IMR-90 (cell line): Measurements from ENCODE around the gene TCF7L2. TPM values are rescaled to one million over a fixed set of nuclear protein-coding genes. Genes with fewer than 3 reads are reported as not detected.

Experiments used
- ATAC-seq: fragments of 200-7000 bp; cut with Tn5 transposase; 2 replicates; pipeline ENCODE4 v1.9.1; 2020; ENCODE audit warnings: low read depth, mild to moderate bottlenecking, moderate library complexity
- BruUV-seq: library from RNA; stranded (reverse); fragments of 400-500 nt; replicated peaks from 2 replicates; lab custom pipeline; 2021; lab: Mats Ljungman, UMichigan
- CTCF ChIA-PET: fragments of 300-600 bp; formaldehyde crosslinking; extraction: SDS; loops from one replicate; lab custom pipeline; 2021; ENCODE audit warnings: antibody characterized with exemption; lab: Yijun Ruan, JAX
- POLR2A ChIA-PET: fragments of 300-600 bp; sonication (Branson Sonifier 250); formaldehyde crosslinking; loops from one replicate; lab custom pipeline; 2022; ENCODE audit warnings: antibody characterized with exemption; ENCODE audit not compliant: unreplicated experiment; lab: Charles Lee
- DNase-seq: peaks from one replicate; pipeline ENCODE4 v3.0.0; 2013
- H2AFZ ChIP-seq: replicated peaks from 2 replicates; pipeline ENCODE3; 2013; ENCODE audit warnings: low read length, mild to moderate bottlenecking; ENCODE audit not compliant: poor library complexity
- H2AK5ac ChIP-seq: 2 replicates; pipeline ENCODE4 v1.6.1; 2013; ENCODE audit warnings: low read depth, low read length, inconsistent platforms
- H2AK9ac ChIP-seq: replicated peaks from 2 replicates; pipeline ENCODE3; 2013; ENCODE audit warnings: mild to moderate bottlenecking, low read depth, low read length, moderate library complexity; ENCODE audit not compliant: poor library complexity
- H2BK120ac ChIP-seq: 2 replicates; pipeline ENCODE4 v1.6.1; 2013; ENCODE audit warnings: low read depth, low read length, inconsistent platforms
- H2BK15ac ChIP-seq: 3 replicates; pipeline ENCODE4 v1.6.1; 2013; ENCODE audit warnings: low read depth, low read length, inconsistent platforms
- H2BK20ac ChIP-seq: 2 replicates; pipeline ENCODE4 v1.6.1; 2013; ENCODE audit warnings: low read depth, mild to moderate bottlenecking, inconsistent platforms, low read length, moderate library complexity
- H2BK5ac ChIP-seq: 2 replicates; pipeline ENCODE4 v1.6.1; 2013; ENCODE audit warnings: mild to moderate bottlenecking, low read depth, low read length, inconsistent platforms; ENCODE audit not compliant: poor library complexity, severe bottlenecking
- H3K14ac ChIP-seq: replicated peaks from 2 replicates; pipeline ENCODE4 v1.6.1; 2013; ENCODE audit warnings: low read depth, low read length, inconsistent platforms
- H3K18ac ChIP-seq: 2 replicates; pipeline ENCODE4 v1.6.1; 2013; ENCODE audit warnings: low read depth, low read length, control low read depth
- H3K23ac ChIP-seq: 2 replicates; pipeline ENCODE4 v1.6.1; 2013; ENCODE audit warnings: low read depth, low read length, inconsistent platforms
- H3K27ac ChIP-seq: 2 replicates; pipeline ENCODE4 v1.5.1; 2013; ENCODE audit warnings: mild to moderate bottlenecking, control low read depth, low read length; ENCODE audit not compliant: insufficient read depth
- H3K27me3 ChIP-seq: 2 replicates; pipeline ENCODE4 v1.6.1; 2013; ENCODE audit warnings: low read length; ENCODE audit not compliant: control insufficient read depth, insufficient read depth
- H3K36me3 ChIP-seq: 2 replicates; pipeline ENCODE4 v1.6.1; 2013; ENCODE audit warnings: low read length, mixed read lengths; ENCODE audit not compliant: control insufficient read depth, insufficient read depth
- H3K4ac ChIP-seq: 2 replicates; pipeline ENCODE4 v1.6.1; 2013; ENCODE audit warnings: low read depth, low read length, inconsistent platforms
- H3K4me1 ChIP-seq: 2 replicates; pipeline ENCODE4 v1.6.1; 2013; ENCODE audit warnings: low read length, mixed read lengths; ENCODE audit not compliant: control insufficient read depth, insufficient read depth
- H3K4me2 ChIP-seq: 2 replicates; pipeline ENCODE4 v1.6.1; 2013; ENCODE audit warnings: low read depth, mild to moderate bottlenecking, control low read depth, low read length, moderate library complexity
- H3K4me3 ChIP-seq: 2 replicates; pipeline ENCODE4 v1.5.1; 2013; ENCODE audit warnings: low read depth, mild to moderate bottlenecking, control low read depth, low read length, moderate library complexity; ENCODE audit not compliant: insufficient read depth
- H3K56ac ChIP-seq: 2 replicates; pipeline ENCODE4 v1.6.1; 2013; ENCODE audit warnings: low read length, inconsistent platforms; ENCODE audit not compliant: insufficient read depth; ENCODE audit errors: extremely low read depth
- H3K79me1 ChIP-seq, 2 experiments: 2 replicates each; pipeline ENCODE4 v1.6.1; 2013; ENCODE audit warnings: low read length in 2 of 2, inconsistent platforms in 1 of 2, low read depth in 1 of 2
- H3K9ac ChIP-seq: 2 replicates; pipeline ENCODE4 v1.6.1; 2013; ENCODE audit warnings: low read depth, low read length, control low read depth
- H3K9me1 ChIP-seq: 2 replicates; pipeline ENCODE4 v1.6.1; 2013; ENCODE audit warnings: low read length, inconsistent platforms; ENCODE audit not compliant: insufficient read depth
- H3K9me3 ChIP-seq: 2 replicates; pipeline ENCODE4 v1.6.1; 2013; ENCODE audit warnings: low read length; ENCODE audit not compliant: control insufficient read depth, insufficient read depth
- H4K20me1 ChIP-seq: 2 replicates; pipeline ENCODE4 v1.6.1; 2013; ENCODE audit warnings: low read length, inconsistent platforms; ENCODE audit not compliant: insufficient read depth
- H4K5ac ChIP-seq: 2 replicates; pipeline ENCODE4 v1.6.1; 2013; ENCODE audit warnings: mild to moderate bottlenecking, low read depth, low read length, control low read depth
- H4K8ac ChIP-seq, 2 experiments: 2 replicates each; pipeline ENCODE4 v1.6.1; 2013; ENCODE audit warnings: low read depth in 2 of 2, low read length in 2 of 2, control low read depth in 1 of 2, inconsistent platforms in 1 of 2
- H4K91ac ChIP-seq: 2 replicates; pipeline ENCODE4 v1.6.1; 2013; ENCODE audit warnings: low read depth, low read length, inconsistent platforms; ENCODE audit not compliant: insufficient read depth
- BHLHE40 ChIP-seq: fragments of 150-350 bp; IDR thresholded peaks from 2 replicates; pipeline ENCODE4 v1.6.1; 2016; ENCODE audit warnings: mild to moderate bottlenecking, low read depth, low read length
- CEBPB ChIP-seq: IDR thresholded peaks from 2 replicates; pipeline ENCODE4 v1.6.1; 2012; ENCODE audit warnings: low read depth, low read length, improper control_type of control experiment
- CHD1 ChIP-seq: IDR thresholded peaks from 2 replicates; pipeline ENCODE4 v1.6.1; 2012; ENCODE audit warnings: low read depth, low read length, improper control_type of control experiment
- FOS ChIP-seq: fragments of 150-350 bp; IDR thresholded peaks from 2 replicates; pipeline ENCODE4 v1.6.1; 2016; ENCODE audit warnings: low read depth, low read length
- MAFK ChIP-seq: IDR thresholded peaks from 2 replicates; pipeline ENCODE4 v1.6.1; 2012; ENCODE audit warnings: low read depth, low read length, improper control_type of control experiment
- MAZ ChIP-seq: IDR thresholded peaks from 2 replicates; pipeline ENCODE4 v1.6.1; 2012; ENCODE audit warnings: low read depth, mild to moderate bottlenecking, low read length, improper control_type of control experiment, moderate library complexity, borderline replicate concordance
- MXI1 ChIP-seq: IDR thresholded peaks from 2 replicates; pipeline ENCODE4 v1.6.1; 2012; ENCODE audit warnings: low read depth, mild to moderate bottlenecking, low read length, moderate library complexity, borderline replicate concordance
- NFE2L2 ChIP-seq: fragments of 150-350 bp; IDR thresholded peaks from 2 replicates; pipeline ENCODE4 v1.6.1; 2016; ENCODE audit warnings: low read depth, mild to moderate bottlenecking, low read length
- POLR2A ChIP-seq: IDR thresholded peaks from 2 replicates; pipeline ENCODE4 v1.6.1; 2012; ENCODE audit warnings: mild to moderate bottlenecking, low read depth, low read length
- RAD21 ChIP-seq: IDR thresholded peaks from 2 replicates; pipeline ENCODE4 v1.6.1; 2012; ENCODE audit warnings: low read length, improper control_type of control experiment
- RCOR1 ChIP-seq: IDR thresholded peaks from 2 replicates; pipeline ENCODE4 v1.6.1; 2012; ENCODE audit warnings: mild to moderate bottlenecking, low read length, improper control_type of control experiment; ENCODE audit not compliant: insufficient replicate concordance
- RFX5 ChIP-seq: IDR thresholded peaks from 2 replicates; pipeline ENCODE4 v1.8.0; 2012; ENCODE audit warnings: low read depth, mild to moderate bottlenecking, low read length, moderate library complexity
- SMC3 ChIP-seq: fragments of 150-350 bp; IDR thresholded peaks from 2 replicates; pipeline ENCODE4 v1.6.1; 2016; ENCODE audit warnings: low read depth, mild to moderate bottlenecking, antibody characterized with exemption, low read length, moderate library complexity
- WGBS, 2 experiments: methylation state at CpG; one replicate each; pipeline versions ENCODE4 v1.1.5 to v1.1.7; 2013; ENCODE audit warnings: missing lambda C conversion rate in 2 of 2; ENCODE audit not compliant: insufficient read length in 1 of 2; ENCODE audit errors: extremely low coverage in 2 of 2; 5-methylcytosine and 5-hydroxymethylcytosine counted together
- dilution Hi-C: fragments of 300-500 bp; cut with HindIII; formaldehyde crosslinking; loops from one replicate; pipeline ENCODE4 v1.14.3; 2018; ENCODE audit warnings: low sequenced_read_pairs; ENCODE audit not compliant: unreplicated experiment
- in situ Hi-C: fragments of 300-500 bp; cut with MboI; formaldehyde crosslinking; loops from 3 replicates; pipeline ENCODE4 v1.14.3; 2019; ENCODE audit warnings: low sequenced_read_pairs, inconsistent platforms, mixed read lengths
- intact Hi-C: fragments of 100-400 bp; cut with micrococcal nuclease; formaldehyde crosslinking; loops from 2 replicates; pipeline ENCODE4 v1.10.0; 2022
- polyA plus RNA-seq, 3 experiments: library from polyadenylated mRNA; depleted of rRNA; stranded (reverse); fragments of >200 nt; gene quantifications; 2 replicates each; pipeline ENCODE4 v1.2.3, GENCODE V29; 2012; ENCODE audit warnings: low replicate concordance in 1 of 3
- total RNA-seq: library from RNA; depleted of rRNA; stranded (reverse); fragments of >200 nt; gene quantifications from 2 replicates; pipeline ENCODE4 v1.2.3, GENCODE V29; 2012
- TF ChIP-seq, protein P1 (sequence below): fragments of 150-350 bp; IDR thresholded peaks from 2 replicates; pipeline ENCODE4 v1.6.1; 2016; ENCODE audit warnings: low read depth, mild to moderate bottlenecking, low read length, moderate library complexity, borderline replicate concordance
- TF ChIP-seq, protein P2 (sequence below): conservative IDR thresholded peaks from 2 replicates; pipeline ENCODE4 v1.5.1; 2012; ENCODE audit warnings: mild to moderate bottlenecking, low read depth, low read length, improper control_type of control experiment
- TF ChIP-seq, protein P3 (sequence below): fragments of 150-350 bp; IDR thresholded peaks from 2 replicates; pipeline ENCODE4 v1.6.1; 2017; ENCODE audit warnings: mild to moderate bottlenecking, antibody characterized with exemption, low read length, low read depth

Gene TCF7L2
- total and polyA plus RNA-seq, 2 of the 4 experiments (the other 2 are of a cell fraction) = 1.3 to 12.2 TPM

DNA sequence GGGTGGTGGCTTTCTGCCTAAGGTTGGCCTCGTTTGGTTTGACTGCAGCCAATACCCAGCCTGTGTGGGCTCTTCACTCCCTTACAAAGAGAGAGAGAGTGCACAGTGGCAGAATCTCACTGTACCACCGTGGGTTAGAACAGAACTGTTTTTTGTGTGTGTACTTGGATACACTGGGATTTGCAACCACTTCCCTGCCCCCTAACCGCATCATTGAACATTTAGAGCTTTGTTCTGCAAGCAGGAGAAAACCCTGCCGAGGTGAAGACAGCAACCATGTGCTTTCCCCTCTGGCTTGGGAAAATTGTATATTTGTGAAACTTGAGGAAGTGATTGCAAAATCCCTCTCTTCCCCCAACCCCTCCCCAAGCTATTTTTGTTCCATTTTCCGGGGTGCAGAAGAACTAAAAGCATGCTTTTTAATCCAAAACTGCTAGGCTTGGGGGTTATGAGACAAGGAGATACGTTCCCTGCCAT lies 201.2 kb downstream of the TCF7L2 start:
- H3K9me1 ChIP-seq = peaks cover 2% of the 10 kb centered on the region; the same call in 1 of the 2 replicates
- H3K27ac ChIP-seq = no peak overlapping the region
- CTCF ChIA-PET = no interaction called here
- H2BK5ac ChIP-seq = no peak overlapping the region
- POLR2A ChIA-PET = no interaction called here
- ATAC-seq = no peak
- H3K14ac ChIP-seq = no peak overlapping the region
- WGBS, 2 experiments = no CpG with 5 or more reads among the region's 6 CpGs
- H3K4me3 ChIP-seq = no peak overlapping the region
- no peak overlapping the region for H2BK15ac ChIP-seq
- dilution Hi-C loops = no loop called here
- H2AFZ ChIP-seq = no peak overlapping the region
- TF ChIP-seq, protein P1, sequence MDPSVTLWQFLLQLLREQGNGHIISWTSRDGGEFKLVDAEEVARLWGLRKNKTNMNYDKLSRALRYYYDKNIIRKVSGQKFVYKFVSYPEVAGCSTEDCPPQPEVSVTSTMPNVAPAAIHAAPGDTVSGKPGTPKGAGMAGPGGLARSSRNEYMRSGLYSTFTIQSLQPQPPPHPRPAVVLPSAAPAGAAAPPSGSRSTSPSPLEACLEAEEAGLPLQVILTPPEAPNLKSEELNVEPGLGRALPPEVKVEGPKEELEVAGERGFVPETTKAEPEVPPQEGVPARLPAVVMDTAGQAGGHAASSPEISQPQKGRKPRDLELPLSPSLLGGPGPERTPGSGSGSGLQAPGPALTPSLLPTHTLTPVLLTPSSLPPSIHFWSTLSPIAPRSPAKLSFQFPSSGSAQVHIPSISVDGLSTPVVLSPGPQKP = no peak
- TF ChIP-seq RAD21 (no peak), CHD1 (no peak), FOS (no peak), BHLHE40 (no peak), CEBPB (no peak), RFX5 (no peak), MAZ (no peak), RCOR1 (no peak), MAFK (no peak), POLR2A (no peak), SMC3 (no peak), MXI1 (no peak), NFE2L2 (no peak)
- TF ChIP-seq, protein P2, sequence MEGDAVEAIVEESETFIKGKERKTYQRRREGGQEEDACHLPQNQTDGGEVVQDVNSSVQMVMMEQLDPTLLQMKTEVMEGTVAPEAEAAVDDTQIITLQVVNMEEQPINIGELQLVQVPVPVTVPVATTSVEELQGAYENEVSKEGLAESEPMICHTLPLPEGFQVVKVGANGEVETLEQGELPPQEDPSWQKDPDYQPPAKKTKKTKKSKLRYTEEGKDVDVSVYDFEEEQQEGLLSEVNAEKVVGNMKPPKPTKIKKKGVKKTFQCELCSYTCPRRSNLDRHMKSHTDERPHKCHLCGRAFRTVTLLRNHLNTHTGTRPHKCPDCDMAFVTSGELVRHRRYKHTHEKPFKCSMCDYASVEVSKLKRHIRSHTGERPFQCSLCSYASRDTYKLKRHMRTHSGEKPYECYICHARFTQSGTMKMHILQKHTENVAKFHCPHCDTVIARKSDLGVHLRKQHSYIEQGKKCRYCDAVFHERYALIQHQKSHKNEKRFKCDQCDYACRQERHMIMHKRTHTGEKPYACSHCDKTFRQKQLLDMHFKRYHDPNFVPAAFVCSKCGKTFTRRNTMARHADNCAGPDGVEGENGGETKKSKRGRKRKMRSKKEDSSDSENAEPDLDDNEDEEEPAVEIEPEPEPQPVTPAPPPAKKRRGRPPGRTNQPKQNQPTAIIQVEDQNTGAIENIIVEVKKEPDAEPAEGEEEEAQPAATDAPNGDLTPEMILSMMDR = no peak
- TF ChIP-seq, protein P3, sequence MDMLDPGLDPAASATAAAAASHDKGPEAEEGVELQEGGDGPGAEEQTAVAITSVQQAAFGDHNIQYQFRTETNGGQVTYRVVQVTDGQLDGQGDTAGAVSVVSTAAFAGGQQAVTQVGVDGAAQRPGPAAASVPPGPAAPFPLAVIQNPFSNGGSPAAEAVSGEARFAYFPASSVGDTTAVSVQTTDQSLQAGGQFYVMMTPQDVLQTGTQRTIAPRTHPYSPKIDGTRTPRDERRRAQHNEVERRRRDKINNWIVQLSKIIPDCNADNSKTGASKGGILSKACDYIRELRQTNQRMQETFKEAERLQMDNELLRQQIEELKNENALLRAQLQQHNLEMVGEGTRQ = no peak
- BruUV-seq = no TSS peak
- no peaks in the 10 kb centered on the region; a peak in 1 of 4 replicates for H3K79me1 ChIP-seq
- H3K36me3 ChIP-seq = peaks cover 62% of the 10 kb centered on the region
- no peak overlapping the region for H3K9ac ChIP-seq
- intact Hi-C loops = no loop called here
- H2AK5ac ChIP-seq = no peak overlapping the region
- no peak overlapping the region for H2AK9ac ChIP-seq
- in situ Hi-C loops = no loop called here
- no peak overlapping the region for H3K56ac ChIP-seq
- H3K4me1 ChIP-seq = peaks cover 3% of the 10 kb centered on the region; the same call in 1 of the 2 replicates
- no peaks in the 10 kb centered on the region for H3K27me3 ChIP-seq
- no peak overlapping the region for H4K5ac ChIP-seq
- H3K18ac ChIP-seq = no peak overlapping the region
- H4K91ac ChIP-seq = no peak overlapping the region
- H4K20me1 ChIP-seq = no peaks in the 10 kb centered on the region
- no peak overlapping the region for H3K23ac ChIP-seq
- H3K4me2 ChIP-seq = no peak overlapping the region
- H2BK20ac ChIP-seq = no peak overlapping the region
- no peak overlapping the region for H3K4ac ChIP-seq
- H3K9me3 ChIP-seq = no peaks in the 10 kb centered on the region
- no peak for DNase-seq
- H4K8ac ChIP-seq = no peak overlapping the region
- H2BK120ac ChIP-seq = no peak overlapping the region
